Measurements from ENCODE around the gene IL36RN. TPM values are rescaled to one million over a fixed set of nuclear protein-coding genes. Genes with fewer than 3 reads are reported as not detected.

Gene IL36RN
- total and polyA plus RNA-seq, 2 of the 13 experiments (the other 11 are each of a cell fraction or from before 2014, with no cell fraction given), result not detected

- CTCF ChIA-PET (ENCODE audit: low intra/inter-chr PET ratio, low total read pairs), result no interaction called here
Observed at GRCh38 chr2:113025737-113026136, 33.3 kb upstream of the IL36RN start.

More at GRCh38 chr2:113025737-113026136, 33.3 kb upstream of the IL36RN start:
- H3K79me2 ChIP-seq (ENCODE audit: insufficient read depth, low read length), result no peaks in the 10 kb centered on the region
- FAIRE-seq, result no peak
- TF ChIP-seq ARNT2 (CRISPR knock-in tag; IDR thresholded peaks at IDR 0.05; ENCODE audit: low read depth) (no peak), ZNF569 (CRISPR knock-in tag; IDR thresholded peaks at IDR 0.05; ENCODE audit: borderline replicate concordance) (no peak), ZNF484 (CRISPR knock-in tag; IDR thresholded peaks at IDR 0.05; ENCODE audit: borderline replicate concordance, low read depth) (no peak), PRMT3 (CRISPR knock-in tag; IDR thresholded peaks at IDR 0.05; ENCODE audit: borderline replicate concordance, low read depth) (no peak), JDP2 (CRISPR knock-in tag; IDR thresholded peaks at IDR 0.05; ENCODE audit: borderline replicate concordance) (no peak), ZFP36L2 (CRISPR knock-in tag; IDR thresholded peaks at IDR 0.05) (no peak), HNRNPLL (IDR thresholded peaks at IDR 0.05; ENCODE audit: low read depth, low read length, poor library complexity, severe bottlenecking) (no peak), HBP1 (CRISPR knock-in tag; IDR thresholded peaks at IDR 0.05; ENCODE audit: low read depth) (no peak), THAP9 (CRISPR knock-in tag; IDR thresholded peaks at IDR 0.05; ENCODE audit: borderline replicate concordance) (no peak), ZNF530 (CRISPR knock-in tag; IDR thresholded peaks at IDR 0.05; ENCODE audit: low read depth) (no peak), JARID2 (CRISPR knock-in tag; IDR thresholded peaks at IDR 0.05; ENCODE audit: insufficient replicate concordance) (no peak), SP2 (CRISPR knock-in tag; IDR thresholded peaks at IDR 0.05) (no peak), HNF1A (IDR thresholded peaks at IDR 0.05; ENCODE audit: low read depth) (no peak), HNF1A (CRISPR knock-in tag; IDR thresholded peaks at IDR 0.05; ENCODE audit: borderline replicate concordance) (no peak)
- no TSS peak for BruUV-seq (replicated peaks)
- H3K4me1 ChIP-seq (ENCODE audit: insufficient read depth, low read length), result no peaks in the 10 kb centered on the region
- no peak overlapping the region for H3K9ac ChIP-seq (ENCODE audit: insufficient read depth, low read depth, low read length)
- no peak overlapping the region for H3K27ac ChIP-seq (ENCODE audit: extremely low read length, insufficient read depth, low read length)
- H2AFZ ChIP-seq (ENCODE audit: low read length), result no peak overlapping the region
- H3K9me3 ChIP-seq (ENCODE audit: low read length), result no peaks in the 10 kb centered on the region
- H3K36me3 ChIP-seq (replicated peaks in 1 of 2; ENCODE audit: control insufficient read depth in 1 of 2, insufficient read depth in 2 of 2, low read length in 2 of 2), result no peaks in the 10 kb centered on the region
- in situ Hi-C loops (cut with HindIII; ENCODE audit: extremely low pct_ligation_motif_present, low pct_unique_long_range_greater_than_20kb), result no loop called here
- no peak overlapping the region for H3K4me3 ChIP-seq (replicated peaks in 1 of 3; ENCODE audit: insufficient read depth in 1 of 3, low read depth in 2 of 3, low read length in 3 of 3)
- ATAC-seq, result no peak
- H3K4me2 ChIP-seq (ENCODE audit: low read depth, low read length), result no peak overlapping the region
- WGBS (ENCODE audit: low lambda C conversion rate), result 14% methylated on average over 2 of the region's 2 CpGs
- DNase-seq (ENCODE audit: low spot score), result no peak
- H3K27me3 ChIP-seq (ENCODE audit: control insufficient read depth in 1 of 2, insufficient read depth in 2 of 2, low read length in 2 of 2), result peaks cover 0 to 10% of the 10 kb centered on the region in 2 experiments; a peak in 3 of 5 replicates
- H4K20me1 ChIP-seq (ENCODE audit: insufficient read depth, low read length), result no peaks in the 10 kb centered on the region
- intact Hi-C loops (cut with micrococcal nuclease; ENCODE audit: unreplicated experiment), result no loop called here
- POLR2A ChIA-PET, result no interaction called here

Data from HepG2 (cell line).